HCT116 (cell line): ENCODE data around the gene PDE9A. TPM values are rescaled to one million over a fixed set of nuclear protein-coding genes. Genes with fewer than 3 reads are reported as not detected.

ENCODE experiments used
- ATAC-seq: fragments of 200-7000 bp; cut with Tn5 transposase; 2 replicates; pipeline ENCODE4 v1.9.1; 2020; ENCODE audit warnings: mild to moderate bottlenecking, moderate library complexity
- BruUV-seq: library from RNA; stranded (reverse); fragments of 400-500 nt; replicated peaks from 2 replicates; lab custom pipeline; 2021; lab: Mats Ljungman, UMichigan
- CTCF ChIA-PET: fragments of 300-600 bp; sonication (Branson Sonifier 250); formaldehyde crosslinking; loops from one replicate; lab custom pipeline; 2021; ENCODE audit warnings: antibody characterized with exemption; lab: Charles Lee
- POLR2A ChIA-PET: fragments of 300-600, 350-600 bp; sonication (Branson Sonifier 250); formaldehyde crosslinking; loops from one replicate; lab custom pipeline; 2021; ENCODE audit warnings: antibody characterized with exemption; lab: Charles Lee
- RAD21 ChIA-PET, 2 experiments: fragments of 300-600 bp; sonication (Branson Sonifier 250); formaldehyde crosslinking; loops; one replicate each; lab custom pipeline; 2023; ENCODE audit warnings: low total read pairs in 2 of 2; ENCODE audit not compliant: uncharacterized antibody in 2 of 2, unreplicated experiment in 2 of 2, low non-redundant PET in 1 of 2; lab: Charles Lee
- DNase-seq: peaks from one replicate; pipeline ENCODE4 v3.0.0-alpha.2; 2010; ENCODE audit warnings: low read depth, low spot score
- H2AFZ ChIP-seq: fragments of 200-600 bp; shearing (Covaris generic), sonication (generic); 2 replicates; pipeline ENCODE4 v1.6.1; 2017; ENCODE audit warnings: low read depth, mixed run types, mixed read lengths, antibody characterized with exemption, low read length; ENCODE audit not compliant: poor library complexity, severe bottlenecking
- H3K27ac ChIP-seq: 2 replicates; pipeline ENCODE4 v1.5.1; 2012; ENCODE audit warnings: low read depth, low read length
- H3K27me3 ChIP-seq: fragments of 200-600 bp; sonication (generic); 2 replicates; pipeline ENCODE4 v1.6.1; 2016; ENCODE audit warnings: mixed run types, low read length, mixed read lengths; ENCODE audit not compliant: insufficient read depth
- H3K36me3 ChIP-seq, 2 experiments: fragments of 200-500 bp in 1 of 2; fragments of 200-600 bp in 1 of 2; sonication (Bioruptor generic) in 1 of 2; sonication (generic) in 1 of 2; 2 replicates each; pipeline versions ENCODE4 v1.5.1 to v1.6.1; 2014 to 2016; ENCODE audit warnings: low read length in 2 of 2, inconsistent platforms in 1 of 2, mixed read lengths in 1 of 2, mixed run types in 1 of 2; ENCODE audit not compliant: insufficient read depth in 2 of 2, control insufficient read depth in 1 of 2
- H3K4me1 ChIP-seq, 2 experiments: fragments of 200-600 bp in 1 of 2; sonication (generic) in 1 of 2; 2 replicates each; pipeline versions ENCODE4 v1.5.1 to v1.6.1; 2012 to 2017; ENCODE audit warnings: low read length in 2 of 2, inconsistent platforms in 1 of 2, mild to moderate bottlenecking in 1 of 2, mixed read lengths in 1 of 2, mixed run types in 1 of 2, moderate library complexity in 1 of 2; ENCODE audit not compliant: insufficient read depth in 2 of 2, control insufficient read depth in 1 of 2
- H3K4me2 ChIP-seq: fragments of 200-600 bp; sonication (generic); 2 replicates; pipeline ENCODE4 v1.6.1; 2017; ENCODE audit warnings: mixed run types, low read length, mixed read lengths
- H3K4me3 ChIP-seq, 2 experiments: fragments of 200-600 bp in 1 of 2; sonication (generic) in 1 of 2; replicated peaks in 1 of 2; 2 replicates each; pipeline ENCODE4 v1.5.1; 2011 to 2016; ENCODE audit warnings: low read length in 2 of 2, control low read depth in 1 of 2, low read depth in 1 of 2, mild to moderate bottlenecking in 1 of 2, mixed read lengths in 1 of 2, mixed run types in 1 of 2
- H3K79me2 ChIP-seq: fragments of 200-600 bp; sonication (generic); 2 replicates; pipeline ENCODE4 v1.6.1; 2017; ENCODE audit warnings: mild to moderate bottlenecking, mixed run types, low read length, moderate library complexity, mixed read lengths; ENCODE audit not compliant: insufficient read depth
- H3K9ac ChIP-seq: fragments of 200-600 bp; sonication (generic); 2 replicates; pipeline ENCODE4 v1.6.1; 2016; ENCODE audit warnings: low read length, mixed read lengths
- H3K9me2 ChIP-seq: fragments of 200-600 bp; sonication (generic), shearing (Covaris generic); 2 replicates; pipeline ENCODE4 v1.6.1; 2017; ENCODE audit warnings: mixed run types, mild to moderate bottlenecking, moderate library complexity; ENCODE audit not compliant: insufficient read depth
- H3K9me3 ChIP-seq, 2 experiments: fragments of 200-500 bp in 1 of 2; fragments of 200-600 bp in 1 of 2; sonication (Bioruptor generic) in 1 of 2; sonication (generic) in 1 of 2; 2 replicates each; pipeline ENCODE4 v1.6.1; 2014 to 2017; ENCODE audit warnings: low read length in 2 of 2, mixed read lengths in 2 of 2, inconsistent platforms in 1 of 2, low read depth in 1 of 2, mild to moderate bottlenecking in 1 of 2, mixed run types in 1 of 2, moderate library complexity in 1 of 2; ENCODE audit not compliant: control insufficient read depth in 1 of 2, insufficient read depth in 1 of 2
- H4K20me1 ChIP-seq: fragments of 200-600 bp; sonication (generic), shearing (Covaris generic); 2 replicates; pipeline ENCODE4 v1.6.1; 2017; ENCODE audit warnings: mixed run types, mild to moderate bottlenecking, moderate library complexity; ENCODE audit not compliant: insufficient read depth
- CBX3 ChIP-seq: IDR thresholded peaks from 2 replicates; pipeline ENCODE4 v1.6.1; 2012; ENCODE audit warnings: low read depth
- EZH2 ChIP-seq: fragments of 200-600 bp; sonication (generic); IDR thresholded peaks from 2 replicates; pipeline ENCODE4 v1.6.1; 2017; ENCODE audit warnings: antibody characterized with exemption, mixed run types
- EZH2phosphoT487 ChIP-seq: fragments of 200-600 bp; IDR thresholded peaks from 2 replicates; pipeline ENCODE4 v1.6.1; 2018; ENCODE audit warnings: antibody characterized with exemption, borderline replicate concordance
- REST ChIP-seq: IDR thresholded peaks from 2 replicates; pipeline ENCODE4 v1.6.1; 2012; ENCODE audit warnings: low read depth
- TCF7L2 ChIP-seq: IDR thresholded peaks from 2 replicates; pipeline ENCODE4 v1.7.0; 2011; ENCODE audit warnings: borderline replicate concordance, inconsistent platforms; ENCODE audit not compliant: insufficient read depth, insufficient read length; ENCODE audit errors: extremely low read depth
- ZBTB33 ChIP-seq: IDR thresholded peaks from 2 replicates; pipeline ENCODE4 v1.6.1; 2011; ENCODE audit warnings: mild to moderate bottlenecking, low read length, moderate library complexity; ENCODE audit not compliant: insufficient replicate concordance; ENCODE audit errors: extremely low read depth
- ZNF274 ChIP-seq: fragments of 200-500 bp; sonication (Bioruptor generic); IDR thresholded peaks from 2 replicates; pipeline ENCODE4 v1.6.1; 2014; ENCODE audit warnings: mild to moderate bottlenecking, low read depth, low read length, inconsistent platforms
- intact Hi-C: fragments of 100-400 bp; cut with micrococcal nuclease; formaldehyde crosslinking; loops from 2 replicates; pipeline ENCODE4 v1.10.0; 2022
- total RNA-seq: library from RNA; stranded (reverse); gene quantifications from one replicate; pipeline ENCODE4 v1.2.1, GENCODE V29; 2021; ENCODE audit not compliant: unreplicated experiment

PDE9A gene
- total RNA-seq, 1 experiment from 2014 or later = 31.4 TPM

DNA sequence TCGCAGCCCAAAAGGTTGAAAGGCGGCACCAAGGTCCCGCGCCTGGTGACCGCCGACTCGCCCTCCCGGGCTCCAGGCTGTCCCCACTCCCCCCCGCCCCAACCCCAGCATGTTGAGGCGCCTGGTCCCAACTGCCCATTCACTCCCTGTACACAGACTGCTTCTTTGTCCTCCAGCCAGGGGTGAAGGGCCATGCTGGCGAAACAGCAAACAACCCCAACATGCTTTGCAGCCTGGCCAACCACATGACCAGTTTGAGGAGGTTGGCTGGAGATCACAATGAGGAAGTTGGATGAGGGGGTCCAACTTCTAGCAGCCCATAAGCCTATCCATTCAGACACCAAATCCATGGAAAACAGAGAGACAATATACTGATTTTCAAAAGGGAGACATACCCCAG, 13.5 kb downstream of the PDE9A start:
- BruUV-seq = no TSS peak
- Histone ChIP-seq H3K9ac (no peak overlapping the region), H2AFZ (no peak overlapping the region), H3K27ac (no peak overlapping the region), H3K4me2 (no peak overlapping the region)
- ATAC-seq = no peak
- intact Hi-C loops = no loop called here
- no peak for TF ChIP-seq REST
- TF ChIP-seq ZNF274 = no peak
- TF ChIP-seq EZH2 = no peak
- no peak for TF ChIP-seq CBX3
- no peak for TF ChIP-seq EZH2phosphoT487
- TF ChIP-seq ZBTB33 = no peak
- no peak for TF ChIP-seq TCF7L2
- TF ChIP-seq, all 23 proteins: peak for 0
- ChIA-PET CTCF (no interaction called here), POLR2A (no interaction called here), RAD21 (no interaction called here)
- Histone ChIP-seq H3K36me3 (peaks cover 3 to 5% of the 10 kb centered on the region in 2 experiments; a peak in 2 of 4 replicates), H3K4me1 (peaks cover 29 to 31% of the 10 kb centered on the region in 2 experiments), H3K27me3 (no peaks in the 10 kb centered on the region), H4K20me1 (no peaks in the 10 kb centered on the region), H3K9me3 (no peaks in the 10 kb centered on the region), H3K4me3 (no peak overlapping the region), H3K9me2 (no peaks in the 10 kb centered on the region), H3K79me2 (peaks cover under 1% of the 10 kb centered on the region; the same call in 1 of the 2 replicates)
- no peak for DNase-seq
